NCI-H2196 treated with DMSO at 0.1 percent for 48 hours (cell line): Measurements from ENCODE around the gene DQX1.
A peak's percentile ranks its signal among the peaks of the same experiment; 100 is the strongest.

ENCODE experiments used
- DNase-seq: peaks from one replicate; lab custom pipeline; 2025; ENCODE audit not compliant: unreplicated experiment; lab: John Stamatoyannopoulos, UW

Gene DQX1

DNA sequence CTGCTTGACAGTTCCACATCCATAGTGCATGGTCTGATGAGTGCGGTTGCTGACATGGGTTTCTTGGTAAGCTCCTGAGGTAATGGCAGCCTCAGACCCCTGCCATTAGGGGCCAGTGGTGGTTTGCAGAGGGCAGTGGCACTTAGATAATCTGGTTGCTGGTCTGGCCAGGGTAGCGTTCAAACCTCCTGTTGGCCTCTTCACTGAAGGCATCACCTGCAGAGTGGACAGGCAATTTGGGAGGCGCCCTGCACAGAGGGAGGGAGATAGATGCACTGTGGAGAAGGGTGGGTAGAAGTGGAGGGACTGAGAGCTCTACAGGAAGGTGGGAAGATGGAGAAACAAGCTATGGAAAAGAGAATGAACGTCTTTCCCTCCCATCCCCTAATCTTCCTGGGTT, 7.4 kb upstream of the DQX1 start:
- DNase-seq: no peak

DNA sequence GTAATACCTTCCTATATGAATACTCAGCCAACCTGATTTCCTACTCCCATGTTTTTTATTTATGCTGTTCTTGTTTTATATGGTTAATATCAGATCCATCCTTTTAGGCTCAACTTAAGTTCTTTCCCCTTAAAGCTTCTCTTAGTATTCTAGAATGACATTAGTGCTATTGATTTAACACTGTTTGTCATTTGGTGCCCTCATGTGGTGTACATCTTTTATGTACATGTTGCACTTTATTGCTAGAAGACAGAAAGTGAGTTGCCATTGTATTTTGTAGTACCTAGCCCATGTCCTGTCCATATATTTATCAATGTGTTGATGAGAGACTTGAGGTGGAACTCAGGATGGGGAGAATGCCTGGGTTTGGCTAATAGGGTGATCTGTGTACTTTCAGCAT, 6.2 kb upstream of the DQX1 start:
- DNase-seq: no peak

DNA sequence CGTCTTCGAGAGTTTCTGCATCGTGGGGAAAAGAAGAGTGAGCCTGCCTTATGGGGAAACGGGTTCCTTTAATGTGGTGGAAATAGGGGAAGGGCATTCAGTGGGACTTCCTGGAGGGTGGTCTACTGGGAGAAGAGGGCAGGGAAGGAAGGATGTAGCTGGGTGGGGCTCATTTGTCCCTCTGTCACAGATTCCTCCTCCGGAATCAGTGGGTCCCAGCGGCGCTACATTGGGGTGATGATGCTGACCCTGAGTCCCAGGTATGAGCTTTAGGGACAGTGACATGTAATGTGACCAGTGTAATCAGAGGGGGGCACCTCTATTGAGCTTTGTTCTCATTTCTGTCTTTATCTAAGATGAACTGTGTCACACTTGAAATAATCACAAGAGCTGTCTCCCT, 5.6 kb upstream of the DQX1 start:
- no peak for DNase-seq

DNA sequence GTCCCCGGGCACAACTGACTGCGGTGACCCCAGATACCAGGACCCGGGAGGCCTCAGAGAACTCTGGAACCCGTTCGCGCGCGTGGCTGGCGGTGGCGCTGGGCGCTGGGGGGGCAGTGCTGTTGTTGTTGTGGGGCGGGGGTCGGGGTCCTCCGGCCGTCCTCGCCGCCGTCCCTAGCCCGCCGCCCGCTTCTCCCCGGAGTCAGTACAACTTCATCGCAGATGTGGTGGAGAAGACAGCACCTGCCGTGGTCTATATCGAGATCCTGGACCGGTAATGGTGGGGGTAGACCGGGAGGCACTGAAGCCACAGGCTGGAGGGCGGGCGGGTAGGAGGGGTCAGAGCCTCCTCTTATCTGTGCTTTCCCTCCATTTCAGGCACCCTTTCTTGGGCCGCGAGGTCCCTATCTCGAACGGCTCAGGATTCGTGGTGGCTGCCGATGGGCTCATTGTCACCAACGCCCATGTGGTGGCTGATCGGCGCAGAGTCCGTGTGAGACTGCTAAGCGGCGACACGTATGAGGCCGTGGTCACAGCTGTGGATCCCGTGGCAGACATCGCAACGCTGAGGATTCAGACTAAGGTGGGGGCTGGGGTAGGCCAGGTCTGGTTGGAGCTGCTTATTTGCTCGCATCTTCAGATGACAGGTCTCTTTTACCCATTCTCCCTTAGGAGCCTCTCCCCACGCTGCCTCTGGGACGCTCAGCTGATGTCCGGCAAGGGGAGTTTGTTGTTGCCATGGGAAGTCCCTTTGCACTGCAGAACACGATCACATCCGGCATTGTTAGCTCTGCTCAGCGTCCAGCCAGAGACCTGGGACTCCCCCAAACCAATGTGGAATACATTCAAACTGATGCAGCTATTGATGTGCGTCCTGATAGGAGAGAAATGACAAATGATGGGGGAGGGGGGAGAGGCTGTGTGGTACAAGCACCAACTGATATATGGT, 4.5 kb upstream of the DQX1 start:
- DNase-seq: no peak

DNA sequence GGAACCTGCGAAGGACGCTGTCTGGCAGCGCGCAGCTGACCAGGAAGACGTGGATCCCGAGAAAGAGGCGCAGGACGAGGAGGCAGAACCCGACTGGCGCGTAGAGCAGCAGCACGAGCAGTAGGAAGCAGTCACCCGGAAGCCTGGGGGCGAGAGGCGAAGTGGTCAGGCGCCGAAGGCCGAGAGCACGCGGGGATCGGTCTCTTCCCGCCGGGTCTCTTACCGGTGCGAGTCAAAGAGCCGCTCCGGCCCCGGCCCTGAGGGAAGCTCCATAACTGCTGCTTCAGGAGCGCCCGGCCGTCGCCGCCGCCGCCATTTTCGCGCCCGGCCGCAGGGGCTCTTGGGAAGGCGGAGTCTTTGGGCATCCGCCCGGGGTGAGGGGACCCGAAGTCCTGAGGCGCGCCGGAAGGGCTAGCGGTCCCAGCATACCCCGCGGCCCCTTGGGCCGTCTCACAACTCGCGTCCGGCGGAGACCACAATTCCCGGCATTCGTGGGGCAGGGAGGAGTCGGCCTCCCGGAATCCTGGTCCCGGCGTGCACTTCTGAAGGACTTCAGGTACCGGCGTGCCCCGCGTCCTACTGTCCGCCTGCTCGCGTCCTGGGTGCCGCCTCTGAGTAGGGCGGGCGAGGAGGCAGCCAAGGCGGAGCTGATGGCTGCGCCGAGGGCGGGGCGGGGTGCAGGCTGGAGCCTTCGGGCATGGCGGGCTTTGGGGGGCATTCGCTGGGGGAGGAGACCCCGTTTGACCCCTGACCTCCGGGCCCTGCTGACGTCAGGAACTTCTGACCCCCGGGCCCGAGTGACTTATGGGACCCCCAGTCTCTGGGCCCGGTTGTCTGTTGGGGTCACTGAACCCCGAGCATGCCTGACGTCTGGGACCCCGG, 3.6 kb upstream of the DQX1 start, which contains the start of the genes AUP1 and HTRA2:
Gene AUP1 (minus strand): TSS at position 350 of the 882 bp plus-strand sequence. CDS start 77 bp downstream, at position 273.
Gene HTRA2 (plus strand): TSS at position 577 of the 882 bp plus-strand sequence. CDS start 74 bp downstream, at position 651.
- DNase-seq: peak; percentile 84

DNA sequence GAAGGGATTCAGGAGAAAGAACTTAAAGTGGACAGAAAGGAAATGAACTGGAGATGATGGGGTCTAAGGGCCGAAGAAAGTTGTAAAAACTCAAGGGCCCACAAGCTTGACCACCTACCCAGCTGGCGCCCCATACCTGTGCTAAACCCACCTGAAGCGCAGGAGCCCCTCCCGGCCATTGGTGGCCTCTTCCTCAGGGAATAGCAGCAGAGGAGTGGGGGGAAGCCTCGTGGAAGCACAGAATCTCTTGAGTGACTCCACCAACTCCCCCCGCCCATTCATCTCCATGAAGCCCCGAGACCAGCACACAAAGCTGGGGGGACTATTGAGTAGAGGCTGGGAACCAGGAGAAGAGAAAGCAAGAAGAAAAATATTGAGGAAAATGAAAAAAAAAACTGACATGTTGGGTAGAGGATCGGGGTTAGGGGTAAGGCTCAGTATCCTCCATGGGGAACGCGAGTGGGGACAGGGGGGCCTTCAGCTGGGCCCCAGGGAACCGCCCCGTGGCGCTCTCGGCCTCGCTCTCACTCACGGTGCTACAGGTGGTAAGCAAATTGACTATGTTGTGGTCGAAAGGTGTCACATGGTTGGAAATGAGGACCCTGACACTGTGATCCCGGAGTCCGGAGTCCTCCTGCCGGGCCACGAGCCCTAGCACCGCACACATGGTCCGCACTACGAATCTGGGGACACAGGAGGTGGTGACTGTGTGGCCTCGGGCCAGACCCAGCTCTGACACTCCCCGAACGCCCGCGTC, 2.7 kb upstream of the DQX1 start:
- DNase-seq: no peak

DNA sequence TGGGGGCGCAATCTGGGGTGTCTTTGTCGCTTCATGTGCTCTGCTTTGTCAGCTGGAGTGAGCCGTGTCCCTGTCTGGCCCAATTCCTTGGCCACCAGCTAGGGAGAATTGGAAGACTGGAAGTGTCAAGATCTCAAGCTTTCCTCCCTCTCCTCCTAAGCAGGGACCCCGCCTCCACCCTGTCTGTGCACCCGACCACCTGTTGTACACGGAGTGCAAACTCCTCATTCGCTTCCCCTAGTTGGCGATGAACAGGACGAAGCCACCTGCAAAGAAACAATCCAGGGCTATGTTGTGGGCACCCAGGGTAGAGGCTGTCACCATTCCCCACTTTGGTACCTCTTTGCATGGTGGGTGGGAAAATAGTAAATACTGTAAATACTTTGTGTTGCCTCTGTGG, 1.7 kb upstream of the DQX1 start:
- DNase-seq: no peak

DNA sequence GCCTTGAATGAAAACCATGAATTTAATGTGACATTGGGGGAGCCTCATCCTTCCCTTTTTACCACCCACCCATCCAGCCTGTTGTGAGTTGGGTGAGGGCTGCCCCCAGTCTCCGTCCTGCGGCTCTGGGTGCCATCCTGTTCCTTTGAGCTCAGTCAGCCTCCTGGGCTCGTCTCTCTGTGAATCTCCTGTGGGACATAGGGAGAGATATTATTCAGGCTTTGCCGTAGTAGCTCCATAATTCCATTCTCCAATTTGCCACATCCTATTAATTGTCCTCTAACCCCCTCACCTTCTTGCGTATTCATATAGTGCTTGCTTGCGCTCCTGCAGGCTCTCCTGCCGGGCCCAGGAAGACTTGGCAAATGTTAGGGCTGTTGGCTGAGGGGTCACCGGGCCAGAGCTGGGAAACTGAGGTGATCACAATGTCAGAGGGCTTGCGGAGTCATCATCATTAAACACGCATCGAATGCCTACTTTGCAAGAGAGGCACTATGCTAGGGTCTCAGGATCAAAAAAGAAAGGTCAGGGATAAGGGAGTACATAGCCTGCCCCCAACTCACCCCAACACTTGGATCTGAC, 709 bp upstream of the DQX1 start:
- no peak for DNase-seq

DNA sequence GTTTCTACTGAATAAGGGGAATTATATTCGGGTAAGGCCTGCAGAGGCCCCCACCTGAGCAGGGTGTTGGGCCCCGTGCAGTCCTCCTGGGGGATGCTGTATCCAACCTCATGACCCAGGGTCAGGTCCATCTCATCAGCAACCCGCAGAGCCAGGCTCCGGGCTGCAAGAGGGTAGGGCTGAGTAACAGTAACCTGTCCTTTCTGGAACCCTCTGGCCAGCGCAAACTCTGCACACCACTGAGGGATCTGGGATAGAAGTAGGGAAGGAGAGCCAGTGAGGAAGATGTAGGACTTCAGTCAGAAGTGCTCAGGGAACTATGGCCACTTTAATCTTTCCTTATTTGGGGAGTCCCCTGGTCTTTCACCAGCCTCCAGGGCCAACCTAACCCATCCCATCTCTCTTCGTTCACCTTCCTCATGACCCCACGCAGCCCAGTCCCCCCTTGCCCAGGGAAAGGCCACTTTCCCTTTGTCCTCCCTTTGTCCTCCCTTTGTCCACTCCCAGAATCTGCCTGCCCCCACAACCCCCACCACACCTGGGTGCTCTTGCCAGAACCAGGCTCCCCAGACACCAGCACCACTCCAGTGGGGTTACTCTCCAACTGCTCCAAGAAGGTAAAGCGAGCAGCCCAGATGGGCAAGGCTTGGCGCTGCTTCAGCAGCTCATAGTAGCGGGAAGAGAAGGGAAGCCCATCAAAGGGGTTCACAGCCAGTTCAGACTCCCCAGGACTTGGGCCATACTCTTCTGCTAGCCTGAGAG, 895 bp downstream of the DQX1 start:
- no peak for DNase-seq

DNA sequence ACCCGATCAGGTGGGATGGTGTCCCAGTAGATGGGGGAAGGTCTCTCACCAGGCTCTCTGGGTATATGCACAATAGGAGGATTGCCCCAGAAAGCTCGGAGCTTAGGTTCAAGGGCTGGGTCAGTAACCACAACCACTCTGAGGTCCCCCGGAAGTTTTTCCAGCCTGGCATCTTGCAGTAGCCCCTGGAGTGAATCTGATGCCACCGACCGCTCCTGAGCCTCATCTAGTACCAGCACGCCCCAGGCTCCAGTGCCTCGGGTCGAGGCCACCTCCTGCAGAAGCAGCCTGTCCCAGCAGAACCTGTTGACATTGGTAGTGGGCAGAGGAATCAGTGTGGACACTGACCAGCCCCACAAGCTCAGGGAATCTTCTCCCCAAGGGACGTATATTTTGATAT, 2.0 kb downstream of the DQX1 start:
- no peak for DNase-seq

DNA sequence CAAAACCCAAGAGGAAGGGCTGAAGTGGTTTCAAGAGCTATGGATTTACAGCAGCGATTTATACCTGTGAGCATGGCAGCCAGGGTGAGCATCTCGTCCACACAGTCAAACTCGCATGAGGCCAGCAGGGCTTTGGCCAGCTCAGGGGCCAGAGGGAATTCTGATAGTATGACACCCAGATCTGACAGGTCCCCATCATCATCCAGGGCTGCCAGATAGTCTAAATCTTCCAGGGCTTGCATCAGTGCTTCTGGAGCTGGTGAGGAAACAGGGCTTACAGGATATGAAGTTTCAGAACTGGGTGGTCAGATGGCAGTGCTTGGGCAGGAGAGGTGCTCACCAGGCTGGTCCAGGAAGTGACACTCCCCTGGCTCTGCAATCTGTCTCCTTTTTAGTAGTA, 3.5 kb downstream of the DQX1 start:
- DNase-seq: no peak

DNA sequence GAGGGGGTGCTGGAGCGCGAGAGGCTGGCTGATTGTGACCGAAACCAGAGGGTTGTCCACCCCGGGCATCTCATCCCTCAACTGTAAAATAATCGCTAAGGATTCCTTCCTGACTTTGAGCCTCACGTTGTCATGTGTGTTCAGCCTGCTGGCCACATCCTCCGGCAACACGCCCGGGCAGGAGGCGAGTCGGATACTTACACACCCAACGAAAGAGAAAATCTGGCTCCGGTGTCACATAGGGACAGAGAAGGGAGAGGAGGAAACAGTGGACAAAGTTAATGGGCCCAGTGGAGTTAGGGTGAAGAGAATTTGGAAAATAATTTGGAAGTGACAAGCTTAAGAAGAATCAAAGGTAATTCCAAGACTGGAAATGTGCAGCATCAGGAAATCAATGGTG, 9.4 kb downstream of the DQX1 start:
- no peak for DNase-seq

DNA sequence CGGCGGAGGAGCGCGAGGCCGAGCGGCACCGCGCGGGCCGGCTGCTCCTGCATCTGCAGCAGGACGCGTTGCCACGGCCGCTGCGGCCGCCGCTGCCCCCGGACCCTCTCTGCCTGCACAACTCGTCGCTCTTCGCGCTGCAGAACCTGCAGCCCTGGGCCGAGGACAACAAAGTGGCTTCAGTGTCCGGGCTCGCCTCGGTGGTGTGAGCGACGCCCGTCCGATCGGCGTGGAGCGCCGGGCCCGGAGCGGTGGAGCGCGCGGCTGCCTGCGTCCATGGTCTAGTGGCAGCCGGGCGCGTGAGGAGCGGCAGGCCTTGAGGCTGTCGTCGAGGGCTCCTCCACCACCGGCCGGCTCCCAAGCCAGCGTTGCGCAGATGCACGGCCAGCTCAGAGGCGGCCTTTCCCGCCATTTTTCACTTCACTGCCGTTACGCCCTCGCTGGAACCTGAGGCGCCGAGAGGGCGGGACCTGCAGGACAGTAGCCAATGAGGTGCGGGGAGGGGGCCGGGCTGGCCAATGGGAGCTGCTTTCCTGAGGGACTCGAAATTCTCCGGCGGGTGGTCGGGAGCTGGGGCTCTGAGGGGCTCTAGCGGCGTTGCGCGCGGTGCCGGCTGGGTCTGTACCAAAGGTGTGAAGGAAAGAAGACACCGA, 9.9 kb downstream of the DQX1 start:
- no peak for DNase-seq

DNA sequence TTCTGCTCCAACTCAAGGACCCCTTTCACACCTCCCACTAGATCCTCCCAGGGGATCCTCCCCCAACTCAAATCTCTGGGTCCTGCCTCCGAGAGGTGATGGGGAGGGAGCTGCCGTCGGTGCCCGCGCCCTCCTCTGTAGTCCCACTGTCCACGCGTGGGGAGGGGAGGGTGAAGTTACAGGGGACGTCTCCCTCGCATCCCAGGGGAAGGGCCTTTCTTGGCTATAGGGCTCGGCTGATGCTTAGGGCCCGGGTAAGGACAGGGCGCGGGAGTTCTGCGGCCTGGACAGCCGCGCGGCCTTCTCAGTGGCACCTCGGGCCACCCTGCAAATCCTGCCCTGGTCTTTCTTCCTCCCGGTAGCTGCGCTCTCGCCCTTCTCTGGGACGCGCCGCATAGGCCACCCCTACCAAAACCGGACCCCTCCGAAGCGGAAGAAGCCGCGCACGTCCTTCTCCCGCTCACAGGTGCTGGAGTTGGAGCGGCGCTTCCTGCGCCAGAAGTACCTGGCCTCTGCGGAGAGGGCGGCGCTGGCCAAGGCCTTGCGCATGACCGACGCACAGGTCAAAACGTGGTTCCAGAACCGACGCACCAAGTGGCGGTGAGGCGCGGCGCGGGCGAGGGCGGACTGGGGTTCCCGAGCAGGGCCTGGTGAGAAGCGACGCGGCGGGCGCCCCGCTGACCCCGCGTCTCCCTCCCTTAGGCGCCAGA, 10.6 kb downstream of the DQX1 start:
- DNase-seq: no peak

DNA sequence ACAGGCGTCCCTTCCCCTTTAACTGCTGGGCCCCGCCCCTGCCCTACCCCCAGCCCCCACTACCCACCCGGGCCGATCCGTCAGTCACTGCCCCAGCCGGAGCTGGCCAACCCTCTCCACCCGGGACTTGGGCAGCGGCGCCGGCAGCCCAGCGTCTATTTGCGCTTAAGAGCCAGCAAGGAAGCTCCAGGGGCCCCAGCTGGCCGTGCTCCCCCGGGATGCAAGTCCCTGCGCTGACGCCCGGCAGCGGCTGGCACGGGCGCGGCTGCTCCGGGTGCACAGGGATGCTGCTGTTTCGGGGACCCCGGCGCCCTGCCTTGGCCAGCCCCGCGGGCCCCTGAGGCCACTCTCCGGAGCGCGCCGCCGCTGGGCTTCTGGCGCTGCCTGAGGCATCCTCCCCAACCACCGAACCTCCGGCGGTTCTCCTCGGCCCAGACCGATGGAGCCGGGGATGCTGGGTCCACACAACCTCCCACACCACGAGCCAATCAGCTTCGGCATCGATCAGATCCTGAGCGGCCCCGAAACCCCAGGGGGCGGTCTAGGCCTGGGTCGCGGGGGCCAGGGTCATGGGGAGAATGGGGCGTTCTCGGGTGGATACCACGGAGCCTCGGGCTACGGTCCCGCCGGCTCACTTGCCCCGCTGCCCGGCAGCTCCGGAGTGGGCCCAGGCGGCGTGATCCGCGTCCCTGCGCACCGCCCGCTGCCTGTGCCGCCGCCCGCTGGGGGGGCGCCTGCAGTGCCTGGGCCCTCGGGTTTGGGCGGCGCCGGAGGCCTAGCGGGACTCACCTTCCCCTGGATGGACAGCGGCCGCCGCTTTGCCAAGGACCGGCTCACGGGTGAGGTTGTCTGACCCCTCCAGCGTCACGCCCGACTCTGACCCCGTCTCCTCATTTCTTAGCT, 11.4 kb downstream of the DQX1 start, which contains the start of gene TLX2:
Gene TLX2 (plus strand): TSS at position 83 of the 903 bp plus-strand sequence. CDS start 357 bp downstream, at position 440.
- no peak for DNase-seq

DNA sequence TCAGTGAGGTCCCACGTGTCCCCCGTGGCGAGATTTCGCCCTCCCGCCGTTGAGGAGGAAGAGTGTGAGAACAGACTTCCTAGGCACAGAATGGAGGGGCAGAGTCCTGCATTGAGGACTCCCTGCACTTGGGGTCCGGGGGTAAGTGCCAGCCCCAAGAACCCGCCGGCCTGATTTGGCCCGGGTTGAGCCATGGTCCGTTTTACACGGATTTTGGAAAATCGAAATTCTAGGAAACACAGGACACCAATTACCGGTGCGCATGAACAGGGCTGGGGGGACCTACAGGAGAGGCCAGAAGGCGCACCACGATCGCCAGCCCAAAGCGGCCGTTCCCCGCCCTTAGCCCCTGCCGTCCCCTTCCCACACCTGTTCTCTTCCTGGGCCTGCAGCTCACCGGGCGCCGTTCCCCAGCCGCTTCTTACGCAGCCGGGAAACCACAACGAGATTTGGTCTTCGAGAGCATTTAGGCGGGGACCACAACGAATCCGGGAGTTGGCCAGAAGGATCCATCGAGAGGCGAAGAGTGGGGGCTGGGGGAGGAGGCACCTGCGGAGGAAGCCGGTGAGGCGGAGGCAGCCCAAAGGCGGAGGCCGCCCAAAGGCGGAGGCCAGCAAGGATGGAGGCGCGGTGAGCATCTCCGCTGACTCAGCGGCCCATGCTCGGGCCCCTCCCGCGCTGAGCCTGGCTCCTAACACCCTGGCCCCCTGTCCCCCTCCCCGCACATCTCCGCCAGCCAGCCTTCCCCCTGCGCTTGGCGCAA, 12.2 kb downstream of the DQX1 start:
- DNase-seq: no peak
